Body of pancreas (tissue), 4 donors: ENCODE results near the gene GNG12.

Source experiments
- POLR2A ChIP-seq, 3 donors: fragments of 450-650 bp; IDR thresholded peaks; one replicate each; pipeline ENCODE4 v1.6.1; 2016; ENCODE audit warnings: antibody characterized with exemption in 3 of 3, mild to moderate bottlenecking in 2 of 3
- TF ChIP-seq, protein P1 (sequence below), 7 experiments: fragments of 450-650 bp in 4 of 7; fragments of 200-600 bp in 3 of 7; sonication (generic) in 3 of 7; IDR thresholded peaks; one replicate each; pipeline ENCODE4 v1.5.1; 2016 to 2019; ENCODE audit warnings: antibody characterized with exemption in 7 of 7

GRCh38 chr1:67846538-67846937, 13.3 kb upstream of the GNG12 start:
- TF ChIP-seq, protein P1, sequence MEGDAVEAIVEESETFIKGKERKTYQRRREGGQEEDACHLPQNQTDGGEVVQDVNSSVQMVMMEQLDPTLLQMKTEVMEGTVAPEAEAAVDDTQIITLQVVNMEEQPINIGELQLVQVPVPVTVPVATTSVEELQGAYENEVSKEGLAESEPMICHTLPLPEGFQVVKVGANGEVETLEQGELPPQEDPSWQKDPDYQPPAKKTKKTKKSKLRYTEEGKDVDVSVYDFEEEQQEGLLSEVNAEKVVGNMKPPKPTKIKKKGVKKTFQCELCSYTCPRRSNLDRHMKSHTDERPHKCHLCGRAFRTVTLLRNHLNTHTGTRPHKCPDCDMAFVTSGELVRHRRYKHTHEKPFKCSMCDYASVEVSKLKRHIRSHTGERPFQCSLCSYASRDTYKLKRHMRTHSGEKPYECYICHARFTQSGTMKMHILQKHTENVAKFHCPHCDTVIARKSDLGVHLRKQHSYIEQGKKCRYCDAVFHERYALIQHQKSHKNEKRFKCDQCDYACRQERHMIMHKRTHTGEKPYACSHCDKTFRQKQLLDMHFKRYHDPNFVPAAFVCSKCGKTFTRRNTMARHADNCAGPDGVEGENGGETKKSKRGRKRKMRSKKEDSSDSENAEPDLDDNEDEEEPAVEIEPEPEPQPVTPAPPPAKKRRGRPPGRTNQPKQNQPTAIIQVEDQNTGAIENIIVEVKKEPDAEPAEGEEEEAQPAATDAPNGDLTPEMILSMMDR (IDR thresholded peaks at IDR 0.05), result no peak
- TF ChIP-seq POLR2A (IDR thresholded peaks at IDR 0.05), result no peak
